Sciatic nerve (tissue), 2 donors: ENCODE data around the gene C19orf85. TPM values are rescaled to one million over a fixed set of nuclear protein-coding genes. Genes with fewer than 3 reads are reported as not detected.
"Not testable (repeated sequence)": the region's sequence is repeated elsewhere in the genome, so short reads cannot be mapped to it uniquely, and the experiment has no call there.

Experiments used
- ATAC-seq: fragments of 200-7000 bp; cut with Tn5 transposase; one replicate; pipeline ENCODE4 v1.9.1; 2020; ENCODE audit warnings: mild to moderate bottlenecking, moderate library complexity
- DNase-seq: peaks from one replicate; pipeline ENCODE4 v3.0.0-alpha.2; 2020; ENCODE audit warnings: low spot score
- intact Hi-C: fragments of 100-400 bp; cut with DNase I; formaldehyde crosslinking; loops from one replicate; pipeline ENCODE4 v1.14.2; 2022
- total RNA-seq: library from RNA; stranded (reverse); fragmentation: NEBNext Ultra II Directional; extraction: Animal tissue kit (Norgen Biotek cat#: 25700); gene quantifications from one replicate; pipeline ENCODE4 v1.2.1, GENCODE V29; 2021
- donor health status: DM: no; HTN: no; CAD: no.
- donor health status: DM: no; HTN: no; CAD: no.

Gene C19orf85
- total RNA-seq, 1 donor from 2014 or later: not detected

DNA sequence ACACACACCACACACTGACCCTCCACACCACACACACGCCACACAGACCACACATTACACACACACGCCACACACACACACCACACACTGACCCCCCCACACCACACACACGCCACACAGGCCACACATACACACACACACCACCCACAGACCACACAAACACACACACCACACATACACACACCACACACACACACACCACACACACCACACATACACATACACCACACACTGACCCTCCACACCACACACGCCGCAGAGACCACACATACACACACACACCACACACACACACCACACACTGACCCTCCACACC is 16.4 kb downstream of the C19orf85 start:
- ATAC-seq, intact Hi-C loops, DNase-seq: not testable (repeated sequence)

DNA sequence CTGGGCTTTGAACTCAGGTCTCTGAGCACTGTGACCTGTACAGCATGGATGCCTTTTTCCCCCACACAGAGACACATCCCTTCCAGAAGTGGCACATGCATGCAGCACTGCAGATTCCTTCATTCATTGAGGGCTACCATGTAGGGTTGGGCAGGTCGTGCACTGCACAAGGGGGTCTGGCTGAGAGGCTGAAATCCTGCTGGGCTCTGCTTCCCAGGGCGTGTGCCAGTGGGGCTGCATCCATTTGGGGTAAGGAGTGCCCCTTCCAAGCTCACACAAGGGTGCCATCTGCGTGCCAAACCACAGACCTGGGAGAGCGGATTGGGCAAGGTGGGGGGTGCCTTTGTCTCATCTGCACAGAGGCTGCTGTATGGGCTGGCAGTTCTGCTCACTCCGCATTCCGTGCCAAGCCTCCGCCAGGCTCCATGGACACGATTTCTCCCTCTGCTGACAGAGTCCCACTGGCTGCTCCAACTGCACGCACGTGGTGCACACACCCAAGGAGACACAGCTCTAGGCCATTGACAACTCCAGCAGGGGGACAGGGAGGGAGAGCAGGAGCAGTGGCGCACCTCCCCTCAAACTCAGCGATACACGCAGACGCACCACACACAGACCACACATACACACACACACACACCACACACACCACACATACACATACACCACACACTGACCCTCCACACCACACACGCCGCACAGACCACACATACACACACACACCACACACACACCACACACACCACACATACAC is 17.0 kb downstream of the C19orf85 start:
- intact Hi-C loops: no loop called here
- no peak for DNase-seq
- ATAC-seq: peak; percentile 54

DNA sequence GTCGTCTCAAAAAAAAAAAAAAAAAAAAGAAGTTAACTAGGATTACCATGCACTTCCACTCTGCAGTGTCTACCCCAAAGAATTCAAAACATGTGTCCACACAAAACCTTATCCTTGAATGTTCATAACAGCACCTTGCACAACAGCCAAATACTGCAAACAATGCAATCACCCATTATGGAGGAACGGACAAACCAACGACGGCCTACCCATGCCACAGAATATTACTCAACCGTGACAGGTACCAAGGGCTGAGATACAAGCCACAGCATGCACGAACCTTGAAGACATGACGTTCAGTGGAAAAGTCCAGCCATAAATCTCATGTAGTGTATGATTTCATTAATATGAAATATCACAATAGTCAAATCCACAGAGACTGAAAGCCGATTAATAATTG is 18.5 kb downstream of the C19orf85 start:
- intact Hi-C loops: no loop called here
- ATAC-seq (no peak), DNase-seq (no peak)

DNA sequence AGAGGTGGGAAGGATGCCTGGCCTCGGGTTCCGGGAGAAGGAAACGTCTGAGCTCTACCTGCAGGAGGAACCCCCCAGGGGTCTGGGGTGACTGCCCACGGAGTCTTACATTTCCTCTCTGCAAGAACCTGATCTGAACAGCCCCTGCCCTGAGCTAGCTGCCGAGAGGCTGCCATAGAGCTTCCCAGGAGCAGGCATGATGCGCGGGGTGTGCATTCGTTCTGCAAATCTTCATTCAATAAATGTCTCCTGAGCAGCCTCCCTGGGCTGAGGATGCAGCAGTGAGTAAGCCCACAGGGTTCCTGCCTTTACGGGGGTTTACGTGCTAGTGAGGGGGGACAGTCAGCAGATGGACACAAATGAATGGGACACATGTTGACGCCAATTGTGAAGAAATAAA is 19.9 kb downstream of the C19orf85 start:
- DNase-seq (no peak), ATAC-seq (no peak)
- intact Hi-C loops: no loop called here

DNA sequence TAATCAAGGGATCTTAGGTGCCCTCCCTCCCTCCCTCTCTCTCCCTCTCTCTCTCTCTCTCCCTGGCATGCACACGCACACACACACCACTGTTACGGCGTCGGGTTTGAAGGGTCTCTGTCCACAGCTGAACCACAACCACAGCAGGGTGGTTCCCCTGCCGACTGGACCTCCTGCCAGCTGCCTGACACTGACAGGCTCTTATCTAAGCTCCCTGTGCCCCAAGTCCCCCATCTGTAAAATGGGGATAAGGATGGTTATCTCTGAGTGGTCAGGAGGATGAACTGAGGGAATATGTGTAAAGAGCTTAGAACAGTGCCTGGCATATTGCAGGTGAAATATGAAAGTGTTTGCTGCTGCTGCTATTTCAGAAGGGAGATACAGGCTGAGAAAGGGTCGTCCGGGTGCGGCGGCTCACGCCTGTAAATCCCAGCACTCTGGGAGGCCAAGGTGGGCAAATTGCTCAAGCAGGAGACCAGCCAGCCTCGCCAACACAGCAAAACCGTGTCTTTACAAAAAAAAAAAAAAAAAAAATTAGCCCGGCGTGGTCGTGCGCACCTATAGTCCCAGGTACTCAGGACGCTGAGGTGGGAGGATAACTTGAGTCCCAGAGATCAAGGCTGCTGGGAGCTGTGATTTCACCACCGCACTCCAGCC is 20.6 kb downstream of the C19orf85 start:
- ATAC-seq (no peak), DNase-seq (no peak)
- intact Hi-C loops: no loop called here

DNA sequence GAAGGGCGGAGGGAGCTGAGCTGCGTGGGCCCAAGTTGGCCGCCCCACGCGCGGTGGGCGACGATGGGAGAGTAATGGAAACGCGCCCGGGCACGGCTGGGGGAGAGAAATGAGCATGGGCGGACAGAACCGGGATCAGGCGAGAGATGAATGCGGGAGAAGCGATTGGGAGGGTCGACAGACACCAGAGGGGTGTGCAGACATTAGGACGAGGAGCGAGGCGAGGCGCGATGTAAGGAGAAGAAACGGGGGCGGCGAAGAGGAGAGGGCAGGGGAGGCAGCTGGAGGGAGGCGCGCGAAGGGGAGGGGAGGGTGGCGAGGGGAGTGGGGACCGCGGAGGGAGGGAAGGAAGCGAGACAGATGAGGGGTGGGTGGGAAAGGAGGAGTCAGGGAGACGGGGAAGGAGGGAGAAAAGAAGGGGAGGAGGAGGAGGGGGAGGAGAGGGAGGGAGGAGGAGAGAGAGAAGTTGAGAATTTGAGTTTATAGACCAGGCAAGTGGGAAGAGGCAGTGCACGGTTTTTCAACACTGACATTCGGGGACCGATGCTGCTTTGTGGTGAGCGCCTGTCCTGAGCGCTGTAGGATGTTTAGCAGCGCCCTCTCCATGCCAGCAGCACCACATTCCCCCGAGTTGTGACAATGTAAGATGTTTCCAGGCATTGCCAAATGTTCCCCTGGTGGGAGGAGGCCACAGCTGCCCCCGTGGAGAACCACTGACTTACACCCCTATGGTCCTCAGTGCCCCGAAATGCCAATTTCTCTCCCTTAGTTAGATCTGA is 21.3 kb downstream of the C19orf85 start, which contains the start of gene SHISA7:
TSS of gene SHISA7 (minus strand) at position 256 of the 779 bp plus-strand sequence. CDS start 437 bp downstream, outside the sequence.
- DNase-seq (no peak), ATAC-seq (no peak)
- intact Hi-C loops: no loop called here

DNA sequence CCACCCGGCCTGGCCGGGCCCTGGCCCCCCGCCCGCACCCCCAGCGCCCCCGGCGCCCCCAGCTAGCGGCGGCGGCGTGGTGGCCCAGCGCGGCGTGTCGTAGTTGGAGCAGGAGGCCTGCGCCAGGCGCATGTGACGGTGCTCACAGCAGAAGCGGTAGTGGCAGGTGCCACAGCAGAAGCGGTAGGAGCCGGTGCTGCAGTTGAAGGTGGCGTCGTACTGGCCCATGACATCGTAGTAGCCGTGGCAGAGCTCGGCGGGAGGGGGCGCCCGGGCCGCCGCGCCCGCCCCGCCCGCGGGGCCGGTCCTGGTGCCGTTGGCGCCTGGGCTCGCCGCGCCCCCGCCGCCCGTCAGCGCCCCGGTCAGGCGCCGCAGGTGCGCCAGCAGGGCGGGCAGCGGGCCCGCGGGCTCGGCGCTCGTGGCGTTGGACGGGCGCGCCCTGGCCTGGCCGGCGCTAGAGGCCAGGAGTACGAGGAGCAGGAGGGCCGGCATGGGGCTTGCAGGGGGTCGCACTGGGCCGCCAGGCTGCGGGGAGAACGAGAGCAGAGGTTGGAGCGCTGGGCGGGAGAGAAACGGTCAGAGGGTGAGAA is 22.1 kb downstream of the C19orf85 start:
- intact Hi-C loops: no loop called here
- no peak for ATAC-seq
- no peak for DNase-seq

DNA sequence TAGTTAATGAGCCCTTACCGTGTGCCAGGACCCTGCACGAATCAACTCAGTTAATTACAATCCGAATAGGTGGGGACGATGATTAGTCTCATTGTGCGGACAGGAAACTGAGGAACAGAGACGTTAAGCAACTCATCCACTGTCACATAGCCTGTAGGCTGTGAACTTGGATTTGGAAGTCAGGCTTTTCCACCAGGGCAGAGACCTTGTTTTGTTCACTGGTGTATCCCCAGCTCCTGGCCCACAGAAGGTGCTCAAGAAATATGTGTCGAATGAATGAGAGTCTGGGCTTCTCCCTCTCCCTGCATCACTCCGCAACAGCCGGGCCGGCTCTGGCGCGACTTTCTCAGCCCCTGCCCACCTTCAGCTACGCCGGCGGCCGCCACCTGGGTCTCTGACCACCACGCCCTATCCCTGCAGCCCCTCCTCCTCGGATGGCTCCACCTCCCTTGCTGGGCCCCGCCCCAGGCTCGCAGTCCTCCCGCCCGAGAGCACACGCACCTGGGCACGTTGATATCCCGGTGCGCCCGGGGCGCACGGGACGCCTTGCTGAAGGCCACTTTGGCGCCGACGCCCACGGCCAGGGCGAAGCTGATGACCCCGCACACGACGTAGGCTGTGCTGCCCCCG is 22.7 kb downstream of the C19orf85 start:
- DNase-seq: no peak
- ATAC-seq: no peak
- intact Hi-C loops: no loop called here

DNA sequence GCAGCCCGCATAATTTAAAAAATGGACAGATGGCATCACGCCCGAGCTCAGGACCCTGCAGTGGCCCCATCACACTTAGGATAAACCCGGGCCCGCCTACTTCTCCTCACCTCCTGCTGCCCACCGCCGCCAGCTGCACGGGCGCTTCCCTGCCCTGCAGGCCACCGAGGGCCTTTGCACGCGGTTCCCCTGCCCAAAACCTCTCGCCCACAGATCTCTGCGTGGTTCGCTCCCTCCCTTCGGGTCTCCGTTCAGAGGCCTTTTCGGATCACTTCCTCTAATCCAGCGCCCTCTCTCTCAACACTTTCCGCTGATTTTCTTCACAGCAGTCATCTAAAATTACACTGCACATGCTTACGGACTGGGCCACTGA is 23.2 kb downstream of the C19orf85 start:
- intact Hi-C loops: no loop called here
- DNase-seq: no peak
- ATAC-seq: no peak

DNA sequence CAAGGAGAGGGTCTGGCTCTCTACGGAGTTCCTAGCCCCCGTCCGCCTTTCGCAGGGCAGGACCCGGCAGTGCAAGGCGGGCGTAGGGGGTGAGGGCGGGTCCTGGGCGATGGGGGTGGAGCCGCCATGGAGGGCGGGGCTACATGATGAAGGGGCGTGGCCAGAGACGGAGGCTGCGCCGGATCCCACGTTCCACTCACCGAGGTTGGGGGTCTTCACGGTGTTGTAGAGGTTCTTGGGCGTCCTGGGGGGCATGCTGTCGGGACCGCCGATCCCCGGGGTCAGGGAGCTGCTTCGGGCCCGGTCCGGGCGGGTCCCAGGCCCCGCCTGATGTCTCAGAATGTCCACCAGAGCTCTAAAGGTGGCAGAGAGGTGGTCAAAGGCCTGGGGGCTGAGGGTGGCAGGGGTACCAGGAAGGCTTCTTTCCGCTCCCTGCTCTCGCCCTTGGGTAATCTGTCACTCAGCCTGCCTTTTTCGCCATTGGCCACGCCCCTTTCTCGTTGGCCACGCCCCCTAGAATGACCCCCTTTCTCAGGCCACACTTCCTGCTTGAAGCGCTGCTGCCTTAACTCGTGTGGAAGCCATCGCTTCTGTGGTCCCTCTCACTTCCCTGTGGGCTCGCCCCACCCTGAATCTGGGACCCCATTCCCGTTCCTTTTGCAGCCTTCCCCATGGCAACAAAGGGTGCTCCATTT is 24.0 kb downstream of the C19orf85 start:
- no peak for DNase-seq
- intact Hi-C loops: no loop called here
- ATAC-seq: no peak

DNA sequence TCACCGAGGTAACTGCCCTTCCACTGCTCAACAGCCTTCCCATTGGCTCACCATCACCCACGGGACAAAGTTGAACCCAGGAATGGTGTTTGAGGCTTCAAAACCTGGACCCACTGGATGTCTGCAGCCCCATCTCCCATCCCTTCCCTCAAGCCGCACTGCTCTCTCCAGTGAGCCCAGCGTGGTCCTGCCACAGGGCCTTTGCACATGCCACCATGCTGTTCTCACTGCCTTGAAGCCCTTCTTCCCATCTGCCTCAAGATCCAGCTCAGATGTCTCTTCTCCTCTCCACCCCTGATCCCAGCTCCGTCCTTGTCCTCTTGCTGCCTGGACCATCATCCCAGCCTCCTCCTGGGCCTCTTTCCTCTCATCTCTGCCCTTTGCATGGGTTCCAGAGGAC is 25.5 kb downstream of the C19orf85 start:
- DNase-seq (no peak), ATAC-seq (no peak)
- intact Hi-C loops: no loop called here

DNA sequence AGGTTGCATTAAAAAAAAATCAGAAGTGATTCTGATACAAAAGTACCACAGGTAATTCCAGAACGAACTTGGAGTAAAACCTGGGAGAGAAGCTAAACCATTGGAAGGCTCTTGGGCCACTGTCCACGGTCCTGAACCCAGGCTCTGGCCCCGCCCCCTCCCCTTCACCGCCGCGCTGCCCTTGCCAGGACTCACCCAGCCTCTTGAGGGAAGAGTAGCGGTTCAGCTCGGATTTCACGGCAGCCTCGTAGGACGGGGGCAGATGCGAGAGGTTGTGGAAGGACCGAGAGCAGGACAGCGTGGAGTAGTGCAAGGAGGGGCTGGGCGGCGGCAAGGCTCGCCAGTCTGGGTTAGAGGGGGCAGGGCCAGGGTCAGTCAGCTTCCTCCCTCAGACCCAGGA is 27.1 kb downstream of the C19orf85 start:
- DNase-seq (peak; percentile 75), ATAC-seq (peak; percentile 78)
- intact Hi-C loops: no loop called here

DNA sequence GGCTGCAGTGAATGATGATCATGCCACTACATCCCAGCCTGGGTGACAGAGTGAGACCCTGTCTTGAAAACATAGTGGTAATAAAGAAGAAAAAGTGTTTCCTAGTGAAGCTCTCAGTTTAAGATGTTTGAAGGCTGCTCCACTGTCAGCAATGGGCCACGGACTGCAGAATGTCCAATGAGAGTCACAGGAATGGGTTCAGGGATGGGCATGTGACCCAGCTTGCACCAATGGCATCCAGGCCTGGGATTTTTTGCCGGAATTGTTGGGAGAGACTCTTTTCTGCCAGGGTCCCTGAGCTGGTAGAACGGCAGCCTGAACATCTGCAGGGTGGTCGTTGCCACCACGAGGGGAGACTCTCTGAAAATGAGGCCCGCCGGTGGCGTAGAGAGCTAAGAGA is 27.7 kb downstream of the C19orf85 start:
- ATAC-seq (no peak), DNase-seq (no peak)
- intact Hi-C loops: no loop called here

DNA sequence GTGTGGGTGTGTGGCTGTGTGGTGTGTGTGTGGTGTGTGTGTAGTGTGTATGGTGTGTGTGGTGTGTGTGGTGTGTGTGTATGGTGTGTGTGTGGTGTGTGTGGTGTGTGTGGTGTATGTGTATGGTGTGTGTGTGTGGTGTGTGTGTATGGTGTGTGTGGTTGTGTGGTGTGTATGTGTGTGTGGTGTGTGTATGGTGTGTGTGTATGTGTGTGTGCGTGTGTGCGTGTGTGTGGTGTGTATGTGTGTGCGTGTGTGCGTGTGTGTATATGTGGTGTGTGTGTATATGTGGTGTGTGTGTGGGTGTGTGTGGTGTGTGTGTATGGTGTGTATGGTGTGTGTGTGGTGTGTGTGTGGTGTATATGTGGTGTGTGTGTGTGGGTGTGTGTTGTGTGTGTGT is 29.5 kb downstream of the C19orf85 start:
- intact Hi-C loops: no loop called here
- DNase-seq (no peak), ATAC-seq (no peak)

DNA sequence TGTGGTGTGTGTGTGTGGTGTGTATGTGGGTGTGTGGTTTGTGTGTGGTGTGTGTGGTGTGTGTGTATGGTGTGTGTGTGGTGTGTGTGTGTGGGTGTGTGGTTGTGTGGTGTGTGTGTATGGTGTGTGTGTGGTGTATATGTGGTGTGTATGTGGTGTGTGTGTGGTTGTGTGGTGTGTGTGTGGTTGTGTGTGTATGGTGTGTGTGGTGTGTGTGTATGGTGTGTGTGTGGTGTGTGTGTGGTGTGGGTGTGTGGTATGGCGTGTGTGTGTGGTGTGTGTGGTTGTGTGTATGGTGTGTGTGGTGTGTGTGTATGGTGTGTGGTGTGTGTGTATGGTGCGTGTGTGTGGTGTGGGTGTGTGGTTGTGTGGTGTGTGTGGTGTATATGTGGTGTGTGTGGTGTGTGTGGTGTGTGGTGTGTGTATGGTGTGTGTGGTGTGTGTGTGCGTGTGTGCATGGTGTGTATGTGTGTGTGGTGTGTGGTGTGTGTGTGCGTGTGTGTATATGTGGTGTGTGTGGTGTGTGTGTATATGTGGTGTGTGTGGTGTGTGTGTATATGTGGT is 30.1 kb downstream of the C19orf85 start:
- no peak for ATAC-seq
- intact Hi-C loops: no loop called here

DNA sequence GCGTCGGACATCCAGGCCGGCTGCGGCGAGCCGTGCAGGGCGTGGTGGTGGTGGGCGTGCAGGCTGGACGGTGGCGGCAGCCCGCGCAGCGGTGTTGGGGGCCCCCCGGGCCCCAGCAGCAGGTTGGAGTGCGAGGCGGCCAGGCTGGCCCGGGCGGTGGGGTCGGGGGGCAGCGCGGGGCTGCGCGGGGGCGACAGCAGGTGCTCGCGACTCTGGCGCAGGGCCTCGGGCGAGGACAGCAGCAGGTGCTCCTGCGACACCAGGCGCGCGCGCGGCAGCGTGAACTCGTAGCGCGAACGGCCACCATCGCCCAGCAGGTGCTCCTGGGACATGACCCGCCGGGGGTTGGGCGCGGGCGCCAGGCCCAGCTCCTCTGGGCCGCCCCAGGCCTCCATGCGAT is 31.3 kb downstream of the C19orf85 start:
- intact Hi-C loops: no loop called here
- no peak for ATAC-seq
- no peak for DNase-seq

More for the DNA sequence above, 30.1 kb downstream of the C19orf85 start:
- DNase-seq: no peak

DNA sequence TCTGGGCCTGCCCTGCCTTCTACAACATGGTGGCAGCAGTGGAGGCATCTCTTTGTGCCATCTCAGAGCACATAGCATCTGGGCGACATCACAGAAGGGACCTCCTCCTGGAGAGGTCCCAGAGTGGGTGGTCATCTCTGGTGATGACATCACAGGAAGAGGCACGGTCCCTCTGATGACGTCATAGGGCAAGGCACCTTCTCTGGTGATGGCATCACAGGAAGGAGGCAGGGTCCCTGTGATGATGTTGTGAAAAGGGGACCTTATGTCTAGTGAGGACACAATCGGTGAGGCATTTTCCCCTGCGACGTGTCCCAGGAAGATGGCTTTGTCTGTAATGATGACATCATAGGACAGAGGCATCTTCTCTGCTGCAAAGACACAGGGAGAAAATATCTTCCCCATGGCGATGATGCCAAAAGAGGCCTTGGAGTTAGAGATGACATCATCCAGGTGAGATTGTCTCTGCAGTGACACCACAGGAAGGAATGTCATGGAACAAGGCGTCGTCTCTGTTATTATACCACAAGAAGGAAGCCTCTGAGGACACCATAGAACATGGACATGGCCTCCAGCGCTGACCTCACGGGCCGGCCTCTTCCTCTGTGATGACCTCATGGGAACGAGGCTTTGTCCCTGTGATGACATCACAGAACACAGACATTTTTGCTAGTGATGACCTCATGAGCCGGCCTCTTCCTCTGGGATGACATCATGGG is 32.2 kb downstream of the C19orf85 start:
- no peak for DNase-seq
- intact Hi-C loops: no loop called here
- no peak for ATAC-seq

DNA sequence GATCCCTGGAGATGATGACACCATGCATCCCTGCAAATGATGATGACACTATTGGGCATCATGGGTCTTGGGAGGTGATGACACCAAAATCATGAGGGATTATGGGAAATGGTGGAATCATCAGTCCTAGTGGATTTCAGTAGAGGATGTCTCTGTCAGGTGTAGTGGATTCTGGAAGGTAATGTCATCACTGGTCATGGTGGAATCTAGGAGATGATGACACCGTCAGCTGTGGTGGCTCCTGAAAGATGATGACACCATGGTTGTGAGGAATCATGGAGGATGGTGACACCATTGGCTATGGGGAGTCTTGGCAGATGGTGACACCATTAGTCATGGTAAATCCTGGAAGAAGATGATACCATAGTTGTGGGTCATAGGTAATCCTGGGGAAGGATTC is 33.4 kb downstream of the C19orf85 start:
- ATAC-seq: no peak
- DNase-seq: no peak
- intact Hi-C loops: no loop called here
